K562 (cell line): ENCODE results near the gene MYH7B. TPM values are rescaled to one million over a fixed set of nuclear protein-coding genes. Genes with fewer than 3 reads are reported as not detected.
A peak's percentile ranks its signal among the peaks of the same experiment; 100 is the strongest.

Source experiments
- ATAC-seq: fragments of 200-7000 bp; cut with Tn5 transposase; 3 replicates; pipeline ENCODE4 v1.9.1; 2020; ENCODE audit warnings: moderate library complexity
- BruUV-seq: library from RNA; stranded (reverse); fragments of 400-500 nt; replicated peaks from 2 replicates; lab custom pipeline; 2021; lab: Mats Ljungman, UMichigan
- CTCF ChIA-PET: fragments of 300-600 bp; formaldehyde crosslinking; extraction: SDS; loops from one replicate; lab custom pipeline; 2021; ENCODE audit warnings: low intra/inter-chr PET ratio; lab: Yijun Ruan, JAX
- POLR2A ChIA-PET: fragments of 300-600, 350-650 bp; sonication (Branson Sonifier 250); formaldehyde crosslinking; extraction: SDS; loops from one replicate; lab custom pipeline; 2021; ENCODE audit warnings: antibody characterized with exemption, inconsistent platforms; lab: Yijun Ruan, JAX
- DNase-seq, 4 experiments: peaks; one replicate each; pipeline versions ENCODE4 v3.0.0 to v3.0.0-alpha.2; 2011 to 2018; ENCODE audit warnings: low spot score in 3 of 4, mixed read lengths in 3 of 4; ENCODE audit errors: extremely low read depth in 1 of 4
- FAIRE-seq: peaks from 2 replicates; lab custom pipeline; 2011; peaks lifted over from hg19 to GRCh38; lab: Jason Lieb, UNC
- H2AFZ ChIP-seq: 2 replicates; pipeline ENCODE4 v1.6.0; 2011; ENCODE audit warnings: low read depth, low read length, control low read depth, inconsistent platforms
- H3K27ac ChIP-seq: fragments of 200-600 bp; 3 replicates; pipeline ENCODE4 v1.8.0; 2011; ENCODE audit warnings: low read depth, mild to moderate bottlenecking, control low read depth, inconsistent platforms, low read length, moderate library complexity, mixed read lengths; ENCODE audit errors: extremely low read depth
- H3K27me3 ChIP-seq, 2 experiments: fragments of 300-600 bp in 1 of 2; 2 replicates in 1 of 2; 3 replicates in 1 of 2; pipeline versions ENCODE4 v1.6.0 to v1.8.0; 2011; ENCODE audit warnings: inconsistent platforms in 2 of 2, low read length in 2 of 2, mild to moderate bottlenecking in 1 of 2, mixed read lengths in 1 of 2, moderate library complexity in 1 of 2; ENCODE audit not compliant: control insufficient read depth in 2 of 2, insufficient read depth in 2 of 2
- H3K36me3 ChIP-seq: fragments of 300-600 bp; 3 replicates; pipeline ENCODE4 v1.8.0; 2011; ENCODE audit warnings: mild to moderate bottlenecking, low read length, inconsistent platforms; ENCODE audit not compliant: control insufficient read depth, insufficient read depth
- H3K4me1 ChIP-seq, 2 experiments: fragments of 200-600 bp in 1 of 2; replicated peaks in 1 of 2; 2 replicates in 1 of 2; 3 replicates in 1 of 2; pipeline versions ENCODE4 v1.5.1 to v1.8.0; 2011; ENCODE audit warnings: inconsistent platforms in 2 of 2, low read length in 2 of 2, mild to moderate bottlenecking in 1 of 2, mixed read lengths in 1 of 2, moderate library complexity in 1 of 2; ENCODE audit not compliant: control insufficient read depth in 2 of 2, insufficient read depth in 2 of 2
- H3K4me2 ChIP-seq: 2 replicates; pipeline ENCODE4 v1.6.1; 2011; ENCODE audit warnings: low read length, control low read depth, inconsistent platforms, mixed read lengths; ENCODE audit not compliant: insufficient read depth
- H3K4me3 ChIP-seq: fragments of 200-600 bp; sonication (generic), shearing (Covaris generic); 2 replicates; pipeline ENCODE4 v1.5.1; 2016; ENCODE audit warnings: control low read depth, inconsistent platforms
- H3K79me2 ChIP-seq: fragments of 200-600 bp; 3 replicates; pipeline ENCODE4 v1.8.0; 2011; ENCODE audit warnings: low read length, inconsistent platforms; ENCODE audit not compliant: control insufficient read depth, insufficient read depth
- H3K9ac ChIP-seq, 2 experiments: 2 replicates each; pipeline versions ENCODE4 v1.6.0 to v1.6.1; 2011; ENCODE audit warnings: low read depth in 2 of 2, low read length in 2 of 2, control low read depth in 1 of 2, inconsistent platforms in 1 of 2, mild to moderate bottlenecking in 1 of 2, mixed read lengths in 1 of 2; ENCODE audit not compliant: insufficient read depth in 1 of 2
- H3K9me1 ChIP-seq: one replicate; pipeline ENCODE4 v1.6.0; 2011; ENCODE audit warnings: inconsistent platforms, mild to moderate bottlenecking, low read length, moderate library complexity; ENCODE audit not compliant: control insufficient read depth, insufficient read depth
- H3K9me3 ChIP-seq: replicated peaks from 2 replicates; pipeline ENCODE4 v1.5.1; 2011; ENCODE audit warnings: low read depth, low read length, inconsistent platforms; ENCODE audit not compliant: control insufficient read depth, insufficient read depth
- H4K20me1 ChIP-seq: replicated peaks from 2 replicates; pipeline ENCODE4 v1.6.1; 2011; ENCODE audit warnings: low read length, inconsistent platforms, mixed read lengths; ENCODE audit not compliant: control insufficient read depth, insufficient read depth
- BCOR ChIP-seq: fragments of 450-650 bp; IDR thresholded peaks from 2 replicates; pipeline ENCODE4 v1.6.1; 2016
- FOXK2 ChIP-seq, 2 experiments: fragments of 450-650 bp; IDR thresholded peaks in 1 of 2; conservative IDR thresholded peaks in 1 of 2; 2 replicates each; pipeline ENCODE4 v1.6.1; 2016; ENCODE audit warnings: low read depth in 2 of 2, mild to moderate bottlenecking in 1 of 2
- LEF1 ChIP-seq: fragments of 450-650 bp; IDR thresholded peaks from 2 replicates; pipeline ENCODE4 v1.6.1; 2016; ENCODE audit warnings: mild to moderate bottlenecking
- NFE2 ChIP-seq: IDR thresholded peaks from 2 replicates; pipeline ENCODE4 v1.6.1; 2014; ENCODE audit warnings: antibody characterized with exemption, low read depth
- ZBTB17 ChIP-seq: fragments of 450-650 bp; formaldehyde crosslinking; IDR thresholded peaks from 2 replicates; pipeline ENCODE4 v1.4.0; 2020; ENCODE audit warnings: mild to moderate bottlenecking
- ZNF507 ChIP-seq: conservative IDR thresholded peaks from 2 replicates; pipeline ENCODE4 v1.6.1; 2017; ENCODE audit warnings: missing genetic modification characterization, missing compliant biosample characterization
- WGBS: fragments of 100-300 bp; shearing (Covaris generic); methylation state at CpG from one replicate; pipeline ENCODE4 v1.1.6; 2016; ENCODE audit warnings: low coverage, mixed read lengths; ENCODE audit not compliant: insufficient coverage; ENCODE audit errors: missing lambda C conversion rate; 5-methylcytosine and 5-hydroxymethylcytosine counted together
- in situ Hi-C: fragments of 300-500 bp; cut with MboI; formaldehyde crosslinking; loops from 4 replicates; pipeline ENCODE4 v1.15.0; 2018; ENCODE audit warnings: inconsistent platforms, mixed read lengths
- intact Hi-C: fragments of 100-400 bp; cut with micrococcal nuclease; formaldehyde crosslinking; loops from 2 replicates; pipeline ENCODE4 v1.14.2; 2022
- polyA plus RNA-seq, 8 experiments: library from polyadenylated mRNA; depleted of rRNA in 4 of 8; stranded (reverse) in 5 of 8; unstranded in 3 of 8; fragments of >200 nt; fragmentation: Nextera tagmentation in 2 of 8; fragmentation: Illumina TruSeq in 1 of 8; extraction: Ambion mirVana in 2 of 8; extraction: Trizol in 1 of 8; gene quantifications; 2 replicates each; pipeline versions ENCODE4 v1.2.1 to v1.2.3, GENCODE V29; 2011 to 2014; ENCODE audit warnings: inconsistent platforms in 1 of 8, missing spikeins in 1 of 8
- total RNA-seq, 7 experiments: library from RNA; depleted of rRNA in 6 of 7; stranded (reverse); fragments of >200 nt in 6 of 7; fragmentation: Illumina TruSeq in 2 of 7; extraction: Trizol in 2 of 7; gene quantifications; 2 replicates each; pipeline versions ENCODE4 v1.2.1 to v1.2.3, GENCODE V29; 2011 to 2021; ENCODE audit warnings: low replicate concordance in 1 of 7
- TF ChIP-seq, protein P1 (sequence below): sonication (generic); formaldehyde crosslinking; IDR thresholded peaks from 2 replicates; pipeline ENCODE4 v1.8.0; 2022; ENCODE audit warnings: mild to moderate bottlenecking, missing genetic modification reagents
- TF ChIP-seq, protein P2 (sequence below), 2 experiments: IDR thresholded peaks in 1 of 2; conservative IDR thresholded peaks in 1 of 2; 2 replicates each; pipeline ENCODE4 v1.6.1; 2016; ENCODE audit warnings: low read depth in 2 of 2, mild to moderate bottlenecking in 1 of 2, missing compliant biosample characterization in 1 of 2, missing genetic modification characterization in 1 of 2, moderate library complexity in 1 of 2
- TF ChIP-seq, protein P3 (sequence below): fragments of 250-450 bp; sonication (Bioruptor Pico); IDR thresholded peaks from 2 replicates; pipeline ENCODE4 v1.4.0; 2020

MYH7B gene
- total and polyA plus RNA-seq, 9 of the 15 experiments (the other 6 are each of a cell fraction or from before 2014, with no cell fraction given): 0.07 to 0.34 (median 0.13) TPM; not detected in 3

DNA sequence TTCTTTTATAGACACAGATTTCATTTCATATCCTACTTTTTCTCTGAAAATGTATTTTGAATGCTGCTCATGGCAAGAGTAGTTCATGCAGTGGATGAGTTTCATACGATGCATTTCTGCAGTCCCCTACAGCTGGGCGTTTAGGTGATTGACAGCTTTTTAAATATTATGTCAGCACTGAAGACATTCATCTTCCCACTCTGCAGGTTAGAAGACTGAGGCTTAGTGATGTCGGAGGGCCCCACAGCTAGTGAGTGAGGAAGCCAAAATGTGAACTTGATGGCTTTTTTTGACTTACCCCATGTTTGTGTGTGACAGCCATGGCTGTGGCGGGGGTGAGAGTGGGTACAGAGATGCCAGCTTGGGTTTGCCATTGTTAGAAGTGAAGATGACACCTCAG is 33.5 kb downstream of the MYH7B start (continued):
- no peak for TF ChIP-seq NFE2
- no peak for TF ChIP-seq LEF1
- no peak for TF ChIP-seq FOXK2 (conservative IDR thresholded peaks at IDR 0.05 in 1 of 2, IDR thresholded peaks at IDR 0.05 in 1 of 2; ENCODE audit: low read depth in 2 of 2)
- TF ChIP-seq BCOR: peak; percentile 32; the same call in 1 of the 2 replicates
- no peak for TF ChIP-seq ZBTB17
- no peak for TF ChIP-seq ZNF507
- TF ChIP-seq, protein P1, sequence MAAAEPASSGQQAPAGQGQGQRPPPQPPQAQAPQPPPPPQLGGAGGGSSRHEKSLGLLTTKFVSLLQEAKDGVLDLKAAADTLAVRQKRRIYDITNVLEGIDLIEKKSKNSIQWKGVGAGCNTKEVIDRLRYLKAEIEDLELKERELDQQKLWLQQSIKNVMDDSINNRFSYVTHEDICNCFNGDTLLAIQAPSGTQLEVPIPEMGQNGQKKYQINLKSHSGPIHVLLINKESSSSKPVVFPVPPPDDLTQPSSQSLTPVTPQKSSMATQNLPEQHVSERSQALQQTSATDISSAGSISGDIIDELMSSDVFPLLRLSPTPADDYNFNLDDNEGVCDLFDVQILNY (CRISPR knock-in tag): no peak

DNA sequence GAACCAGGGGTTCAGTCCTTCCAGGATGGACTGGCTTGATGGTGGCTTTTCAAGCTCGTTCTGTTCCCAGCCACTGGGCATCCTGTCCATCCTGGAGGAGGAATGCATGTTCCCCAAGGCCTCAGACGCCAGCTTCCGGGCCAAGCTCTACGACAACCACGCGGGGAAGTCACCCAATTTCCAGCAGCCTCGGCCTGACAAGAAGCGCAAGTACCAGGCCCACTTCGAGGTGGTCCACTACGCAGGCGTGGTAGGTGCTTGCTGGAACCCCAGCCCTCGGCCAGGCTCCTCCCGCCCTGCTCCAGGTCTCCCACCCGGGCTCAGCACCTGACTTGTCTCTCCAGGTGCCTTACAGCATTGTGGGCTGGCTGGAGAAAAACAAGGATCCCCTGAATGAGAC is 34.0 kb downstream of the MYH7B start:
- peaks cover 4% of the 10 kb centered on the region; the same call in 2 of the 3 replicates for H3K36me3 ChIP-seq
- H2AFZ ChIP-seq: no peak overlapping the region
- no peak overlapping the region for H3K4me2 ChIP-seq
- ATAC-seq: no peak
- 75% methylated on average over 14 of the region's 14 CpGs for WGBS
- in situ Hi-C loops: no loop called here
- no peaks in the 10 kb centered on the region for H3K27me3 ChIP-seq
- BruUV-seq: no TSS peak
- no peak overlapping the region for H3K27ac ChIP-seq
- no peak for DNase-seq
- no peaks in the 10 kb centered on the region for H3K79me2 ChIP-seq
- 0 out of 4 replicates have a peak overlapping the region, but pooled peaks of 1 of the 2 experiments have one; percentile 26 for H3K9ac ChIP-seq
- POLR2A ChIA-PET: interaction anchor here (1.4 to 3.6 kb wide), 2 partner anchors 8 to 11 kb away, joined by 3 to 17 read pairs; no protein-coding TSS in a partner anchor
- H4K20me1 ChIP-seq: peaks cover 4% of the 10 kb centered on the region; the same call in 1 of the 2 replicates
- no peak overlapping the region for H3K4me3 ChIP-seq
- H3K9me1 ChIP-seq: no peaks in the 10 kb centered on the region
- no peak for FAIRE-seq
- peaks cover 0 to 37% of the 10 kb centered on the region in 2 experiments; a peak in 3 of 5 replicates for H3K4me1 ChIP-seq
- intact Hi-C loops: no loop called here
- CTCF ChIA-PET: interaction anchor here (1.1 kb wide), 1 partner anchor 116 kb away, joined by 3 read pairs; no protein-coding TSS in a partner anchor
- H3K9me3 ChIP-seq: no peaks in the 10 kb centered on the region
- TF ChIP-seq, protein P2, sequence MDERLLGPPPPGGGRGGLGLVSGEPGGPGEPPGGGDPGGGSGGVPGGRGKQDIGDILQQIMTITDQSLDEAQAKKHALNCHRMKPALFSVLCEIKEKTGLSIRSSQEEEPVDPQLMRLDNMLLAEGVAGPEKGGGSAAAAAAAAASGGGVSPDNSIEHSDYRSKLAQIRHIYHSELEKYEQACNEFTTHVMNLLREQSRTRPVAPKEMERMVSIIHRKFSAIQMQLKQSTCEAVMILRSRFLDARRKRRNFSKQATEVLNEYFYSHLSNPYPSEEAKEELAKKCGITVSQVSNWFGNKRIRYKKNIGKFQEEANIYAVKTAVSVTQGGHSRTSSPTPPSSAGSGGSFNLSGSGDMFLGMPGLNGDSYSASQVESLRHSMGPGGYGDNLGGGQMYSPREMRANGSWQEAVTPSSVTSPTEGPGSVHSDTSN (CRISPR knock-in tag; IDR thresholded peaks at IDR 0.05; ENCODE audit: low read depth): no peak
- TF ChIP-seq, protein P2 (tag; conservative IDR thresholded peaks at IDR 0.05; ENCODE audit: low read depth): no peak
- TF ChIP-seq, protein P3, sequence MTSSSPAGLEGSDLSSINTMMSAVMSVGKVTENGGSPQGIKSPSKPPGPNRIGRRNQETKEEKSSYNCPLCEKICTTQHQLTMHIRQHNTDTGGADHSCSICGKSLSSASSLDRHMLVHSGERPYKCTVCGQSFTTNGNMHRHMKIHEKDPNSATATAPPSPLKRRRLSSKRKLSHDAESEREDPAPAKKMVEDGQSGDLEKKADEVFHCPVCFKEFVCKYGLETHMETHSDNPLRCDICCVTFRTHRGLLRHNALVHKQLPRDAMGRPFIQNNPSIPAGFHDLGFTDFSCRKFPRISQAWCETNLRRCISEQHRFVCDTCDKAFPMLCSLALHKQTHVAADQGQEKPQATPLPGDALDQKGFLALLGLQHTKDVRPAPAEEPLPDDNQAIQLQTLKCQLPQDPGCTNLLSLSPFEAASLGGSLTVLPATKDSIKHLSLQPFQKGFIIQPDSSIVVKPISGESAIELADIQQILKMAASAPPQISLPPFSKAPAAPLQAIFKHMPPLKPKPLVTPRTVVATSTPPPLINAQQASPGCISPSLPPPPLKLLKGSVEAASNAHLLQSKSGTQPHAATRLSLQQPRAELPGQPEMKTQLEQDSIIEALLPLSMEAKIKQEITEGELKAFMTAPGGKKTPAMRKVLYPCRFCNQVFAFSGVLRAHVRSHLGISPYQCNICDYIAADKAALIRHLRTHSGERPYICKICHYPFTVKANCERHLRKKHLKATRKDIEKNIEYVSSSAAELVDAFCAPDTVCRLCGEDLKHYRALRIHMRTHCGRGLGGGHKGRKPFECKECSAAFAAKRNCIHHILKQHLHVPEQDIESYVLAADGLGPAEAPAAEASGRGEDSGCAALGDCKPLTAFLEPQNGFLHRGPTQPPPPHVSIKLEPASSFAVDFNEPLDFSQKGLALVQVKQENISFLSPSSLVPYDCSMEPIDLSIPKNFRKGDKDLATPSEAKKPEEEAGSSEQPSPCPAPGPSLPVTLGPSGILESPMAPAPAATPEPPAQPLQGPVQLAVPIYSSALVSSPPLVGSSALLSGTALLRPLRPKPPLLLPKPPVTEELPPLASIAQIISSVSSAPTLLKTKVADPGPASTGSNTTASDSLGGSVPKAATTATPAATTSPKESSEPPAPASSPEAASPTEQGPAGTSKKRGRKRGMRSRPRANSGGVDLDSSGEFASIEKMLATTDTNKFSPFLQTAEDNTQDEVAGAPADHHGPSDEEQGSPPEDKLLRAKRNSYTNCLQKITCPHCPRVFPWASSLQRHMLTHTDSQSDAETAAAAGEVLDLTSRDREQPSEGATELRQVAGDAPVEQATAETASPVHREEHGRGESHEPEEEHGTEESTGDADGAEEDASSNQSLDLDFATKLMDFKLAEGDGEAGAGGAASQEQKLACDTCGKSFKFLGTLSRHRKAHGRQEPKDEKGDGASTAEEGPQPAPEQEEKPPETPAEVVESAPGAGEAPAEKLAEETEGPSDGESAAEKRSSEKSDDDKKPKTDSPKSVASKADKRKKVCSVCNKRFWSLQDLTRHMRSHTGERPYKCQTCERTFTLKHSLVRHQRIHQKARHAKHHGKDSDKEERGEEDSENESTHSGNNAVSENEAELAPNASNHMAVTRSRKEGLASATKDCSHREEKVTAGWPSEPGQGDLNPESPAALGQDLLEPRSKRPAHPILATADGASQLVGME (CRISPR knock-in tag): no peak
